Measurements from ENCODE around the gene STC2.

GRCh38 chr5:173297813-173298212, 30.4 kb downstream of the STC2 start:
- TF ChIP-seq YY1 (IDR thresholded peaks at IDR 0.05; ENCODE audit: low read depth, low read length) (no peak), ZNF274 (IDR thresholded peaks at IDR 0.05; ENCODE audit: borderline replicate concordance, extremely low read depth, low read length) (no peak), CBX8 (IDR thresholded peaks at IDR 0.05; ENCODE audit: borderline replicate concordance, low read depth, low read length) (no peak), POLR2AphosphoS5 (IDR thresholded peaks at IDR 0.05; ENCODE audit: low read depth, low read length) (no peak), BRCA1 (IDR thresholded peaks at IDR 0.05; ENCODE audit: low read depth, low read length) (no peak), RNF2 (IDR thresholded peaks at IDR 0.05; ENCODE audit: borderline replicate concordance, low read depth, low read length, missing control alignments, poor library complexity, severe bottlenecking) (no peak), CBX5 (IDR thresholded peaks at IDR 0.05; ENCODE audit: low read depth, low read length) (no peak), CHD1 (IDR thresholded peaks at IDR 0.05; ENCODE audit: low read depth, low read length) (no peak), NANOG (IDR thresholded peaks at IDR 0.05; ENCODE audit: insufficient read depth, low read depth, low read length, poor library complexity, severe bottlenecking) (no peak), POLR2A (IDR thresholded peaks at IDR 0.05; ENCODE audit: control extremely low read depth in 1 of 2, low read depth in 2 of 2, low read length in 2 of 2) (no peak), SIN3A (conservative IDR thresholded peaks at IDR 0.05 in 1 of 2, IDR thresholded peaks at IDR 0.05 in 1 of 2; ENCODE audit: low read depth in 1 of 2, low read length in 2 of 2) (no peak), SP1 (IDR thresholded peaks at IDR 0.05; ENCODE audit: low read depth, low read length) (no peak), RAD21 (IDR thresholded peaks at IDR 0.05 in 1 of 2, conservative IDR thresholded peaks at IDR 0.05 in 1 of 2; ENCODE audit: low read depth in 2 of 2, low read length in 2 of 2) (no peak)
- TF ChIP-seq, protein P1, sequence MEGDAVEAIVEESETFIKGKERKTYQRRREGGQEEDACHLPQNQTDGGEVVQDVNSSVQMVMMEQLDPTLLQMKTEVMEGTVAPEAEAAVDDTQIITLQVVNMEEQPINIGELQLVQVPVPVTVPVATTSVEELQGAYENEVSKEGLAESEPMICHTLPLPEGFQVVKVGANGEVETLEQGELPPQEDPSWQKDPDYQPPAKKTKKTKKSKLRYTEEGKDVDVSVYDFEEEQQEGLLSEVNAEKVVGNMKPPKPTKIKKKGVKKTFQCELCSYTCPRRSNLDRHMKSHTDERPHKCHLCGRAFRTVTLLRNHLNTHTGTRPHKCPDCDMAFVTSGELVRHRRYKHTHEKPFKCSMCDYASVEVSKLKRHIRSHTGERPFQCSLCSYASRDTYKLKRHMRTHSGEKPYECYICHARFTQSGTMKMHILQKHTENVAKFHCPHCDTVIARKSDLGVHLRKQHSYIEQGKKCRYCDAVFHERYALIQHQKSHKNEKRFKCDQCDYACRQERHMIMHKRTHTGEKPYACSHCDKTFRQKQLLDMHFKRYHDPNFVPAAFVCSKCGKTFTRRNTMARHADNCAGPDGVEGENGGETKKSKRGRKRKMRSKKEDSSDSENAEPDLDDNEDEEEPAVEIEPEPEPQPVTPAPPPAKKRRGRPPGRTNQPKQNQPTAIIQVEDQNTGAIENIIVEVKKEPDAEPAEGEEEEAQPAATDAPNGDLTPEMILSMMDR (IDR thresholded peaks at IDR 0.05; ENCODE audit: control extremely low read depth in 1 of 3, insufficient read depth in 1 of 3, low read depth in 1 of 3, low read length in 3 of 3), result no peak
